ENCODE data around the gene ZNF423.

DNA sequence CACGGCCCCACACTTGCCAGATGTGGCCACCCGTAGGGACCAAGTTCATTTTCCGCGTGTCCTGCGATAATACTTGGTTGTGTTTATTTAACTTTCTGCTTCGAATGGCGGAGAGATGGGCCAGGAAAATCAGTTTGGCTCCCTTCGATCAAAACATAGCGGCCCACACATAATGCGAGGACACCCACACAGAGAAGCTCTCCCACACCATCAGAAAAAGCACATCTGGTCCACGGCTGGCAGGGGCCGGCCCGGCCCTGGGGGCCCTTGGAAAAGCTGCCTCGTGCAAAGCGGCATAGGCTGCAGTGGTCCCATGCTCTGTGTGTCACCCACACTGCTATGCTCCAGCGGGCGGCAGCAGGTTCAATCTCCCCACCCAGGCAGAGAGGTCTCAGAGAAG, 46.9 kb downstream of the ZNF423 start:
- TF ChIP-seq, protein P1, sequence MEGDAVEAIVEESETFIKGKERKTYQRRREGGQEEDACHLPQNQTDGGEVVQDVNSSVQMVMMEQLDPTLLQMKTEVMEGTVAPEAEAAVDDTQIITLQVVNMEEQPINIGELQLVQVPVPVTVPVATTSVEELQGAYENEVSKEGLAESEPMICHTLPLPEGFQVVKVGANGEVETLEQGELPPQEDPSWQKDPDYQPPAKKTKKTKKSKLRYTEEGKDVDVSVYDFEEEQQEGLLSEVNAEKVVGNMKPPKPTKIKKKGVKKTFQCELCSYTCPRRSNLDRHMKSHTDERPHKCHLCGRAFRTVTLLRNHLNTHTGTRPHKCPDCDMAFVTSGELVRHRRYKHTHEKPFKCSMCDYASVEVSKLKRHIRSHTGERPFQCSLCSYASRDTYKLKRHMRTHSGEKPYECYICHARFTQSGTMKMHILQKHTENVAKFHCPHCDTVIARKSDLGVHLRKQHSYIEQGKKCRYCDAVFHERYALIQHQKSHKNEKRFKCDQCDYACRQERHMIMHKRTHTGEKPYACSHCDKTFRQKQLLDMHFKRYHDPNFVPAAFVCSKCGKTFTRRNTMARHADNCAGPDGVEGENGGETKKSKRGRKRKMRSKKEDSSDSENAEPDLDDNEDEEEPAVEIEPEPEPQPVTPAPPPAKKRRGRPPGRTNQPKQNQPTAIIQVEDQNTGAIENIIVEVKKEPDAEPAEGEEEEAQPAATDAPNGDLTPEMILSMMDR (IDR thresholded peaks at IDR 0.05; ENCODE audit: low read length): no peak
- TF ChIP-seq EZH2 (optimal IDR thresholded peaks at IDR 0.05; ENCODE audit: low read depth, low read length): no peak

All from MM.1S (cell line).